CD4-positive, alpha-beta T cell treated with Interleukin-4 for 1 hour (primary cell): ENCODE measurements around the gene FSTL1.

Experiments used
- DNase-seq, 2 donors: peaks; one replicate each; pipeline ENCODE4 v3.0.0-alpha.2; 2020 to 2022

Gene FSTL1

GRCh38 chr3:120462409-120462959 is 11.7 kb upstream of the FSTL1 start:
- no peak for DNase-seq

- no peak for DNase-seq
These were observed 10.6 kb upstream of the FSTL1 start for GRCh38 chr3:120461416-120461815.

GRCh38 chr3:120460862-120461261 is 10.1 kb upstream of the FSTL1 start:
- DNase-seq: no peak

- DNase-seq: no peak
These were observed 9.5 kb upstream of the FSTL1 start for GRCh38 chr3:120460181-120460790.

- no peak for DNase-seq
These were observed 8.4 kb upstream of the FSTL1 start for GRCh38 chr3:120459196-120459595.

GRCh38 chr3:120457827-120458226 is 7.0 kb upstream of the FSTL1 start:
- no peak for DNase-seq

- no peak for DNase-seq
These were observed 3.4 kb upstream of the FSTL1 start for GRCh38 chr3:120454076-120454689.

GRCh38 chr3:120452816-120453215 is 2.0 kb upstream of the FSTL1 start:
- DNase-seq: no peak

GRCh38 chr3:120451806-120452205 is 1.0 kb upstream of the FSTL1 start:
- no peak for DNase-seq

GRCh38 chr3:120451272-120451761 is 525 bp upstream of the FSTL1 start:
- no peak for DNase-seq

GRCh38 chr3:120449701-120450599 is 842 bp downstream of the FSTL1 start:
- no peak for DNase-seq

GRCh38 chr3:120449251-120449650 is 1.5 kb downstream of the FSTL1 start:
- no peak for DNase-seq

GRCh38 chr3:120448756-120449155 is 2.0 kb downstream of the FSTL1 start:
- no peak for DNase-seq

- no peak for DNase-seq
These were observed 3.7 kb downstream of the FSTL1 start for GRCh38 chr3:120446891-120447668.

- DNase-seq: no peak
These were observed 5.1 kb downstream of the FSTL1 start for GRCh38 chr3:120445654-120446053.

GRCh38 chr3:120443626-120444123 is 7.1 kb downstream of the FSTL1 start:
- no peak for DNase-seq

GRCh38 chr3:120442975-120443517 is 7.7 kb downstream of the FSTL1 start:
- no peak for DNase-seq

GRCh38 chr3:120441776-120442175 is 9.0 kb downstream of the FSTL1 start:
- no peak for DNase-seq

- DNase-seq: no peak
These were observed 10.0 kb downstream of the FSTL1 start for GRCh38 chr3:120440762-120441161.

- no peak for DNase-seq
These were observed 10.6 kb downstream of the FSTL1 start for GRCh38 chr3:120440001-120440703.

GRCh38 chr3:120438665-120439370 is 12.0 kb downstream of the FSTL1 start:
- no peak for DNase-seq
